ENCODE data around the gene MC1R. TPM values are rescaled to one million over a fixed set of nuclear protein-coding genes. Genes with fewer than 3 reads are reported as not detected.
"Not testable (repeated sequence)": the region's sequence is repeated elsewhere in the genome, so short reads cannot be mapped to it uniquely, and the experiment has no call there.

MC1R gene
- total RNA-seq, 2 experiments from 2014 or later = 6.7 to 6.9 TPM

DNA sequence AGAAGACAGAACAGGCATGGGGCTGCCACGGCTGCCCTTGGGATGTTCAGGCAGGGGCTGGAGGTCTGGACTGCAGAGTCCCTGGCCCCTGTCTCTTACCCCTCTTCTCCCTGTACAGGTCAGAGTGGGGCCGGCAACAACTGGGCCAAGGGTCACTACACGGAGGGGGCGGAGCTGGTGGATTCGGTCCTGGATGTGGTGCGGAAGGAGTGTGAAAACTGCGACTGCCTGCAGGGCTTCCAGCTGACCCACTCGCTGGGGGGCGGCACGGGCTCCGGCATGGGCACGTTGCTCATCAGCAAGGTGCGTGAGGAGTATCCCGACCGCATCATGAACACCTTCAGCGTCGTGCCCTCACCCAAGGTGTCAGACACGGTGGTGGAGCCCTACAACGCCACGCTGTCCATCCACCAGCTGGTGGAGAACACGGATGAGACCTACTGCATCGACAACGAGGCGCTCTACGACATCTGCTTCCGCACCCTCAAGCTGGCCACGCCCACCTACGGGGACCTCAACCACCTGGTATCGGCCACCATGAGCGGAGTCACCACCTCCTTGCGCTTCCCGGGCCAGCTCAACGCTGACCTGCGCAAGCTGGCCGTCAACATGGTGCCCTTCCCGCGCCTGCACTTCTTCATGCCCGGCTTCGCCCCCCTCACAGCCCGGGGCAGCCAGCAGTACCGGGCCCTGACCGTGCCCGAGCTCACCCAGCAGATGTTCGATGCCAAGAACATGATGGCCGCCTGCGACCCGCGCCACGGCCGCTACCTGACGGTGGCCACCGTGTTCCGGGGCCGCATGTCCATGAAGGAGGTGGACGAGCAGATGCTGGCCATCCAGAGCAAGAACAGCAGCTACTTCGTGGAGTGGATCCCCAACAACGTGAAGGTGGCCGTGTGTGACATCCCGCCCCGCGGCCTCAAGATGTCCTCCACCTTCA lies 16.2 kb downstream of the MC1R start:
- no peaks in the 10 kb centered on the region for H3K4me1 ChIP-seq (ENCODE audit: insufficient read depth, low read length)
- H3K36me3 ChIP-seq (ENCODE audit: insufficient read depth, low read length) = no peaks in the 10 kb centered on the region
- Mint-ChIP-seq H3K27me3 (peaks cover 11% of the 10 kb centered on the region), H3K4me3 (no peak overlapping the region), H3K4me1 (ENCODE audit: low read depth) (no peaks in the 10 kb centered on the region), H3K36me3 (ENCODE audit: low read depth) (no peaks in the 10 kb centered on the region), H3K27ac (no peak overlapping the region), H3K9me3 (no peaks in the 10 kb centered on the region)
- TF ChIP-seq, protein P1, sequence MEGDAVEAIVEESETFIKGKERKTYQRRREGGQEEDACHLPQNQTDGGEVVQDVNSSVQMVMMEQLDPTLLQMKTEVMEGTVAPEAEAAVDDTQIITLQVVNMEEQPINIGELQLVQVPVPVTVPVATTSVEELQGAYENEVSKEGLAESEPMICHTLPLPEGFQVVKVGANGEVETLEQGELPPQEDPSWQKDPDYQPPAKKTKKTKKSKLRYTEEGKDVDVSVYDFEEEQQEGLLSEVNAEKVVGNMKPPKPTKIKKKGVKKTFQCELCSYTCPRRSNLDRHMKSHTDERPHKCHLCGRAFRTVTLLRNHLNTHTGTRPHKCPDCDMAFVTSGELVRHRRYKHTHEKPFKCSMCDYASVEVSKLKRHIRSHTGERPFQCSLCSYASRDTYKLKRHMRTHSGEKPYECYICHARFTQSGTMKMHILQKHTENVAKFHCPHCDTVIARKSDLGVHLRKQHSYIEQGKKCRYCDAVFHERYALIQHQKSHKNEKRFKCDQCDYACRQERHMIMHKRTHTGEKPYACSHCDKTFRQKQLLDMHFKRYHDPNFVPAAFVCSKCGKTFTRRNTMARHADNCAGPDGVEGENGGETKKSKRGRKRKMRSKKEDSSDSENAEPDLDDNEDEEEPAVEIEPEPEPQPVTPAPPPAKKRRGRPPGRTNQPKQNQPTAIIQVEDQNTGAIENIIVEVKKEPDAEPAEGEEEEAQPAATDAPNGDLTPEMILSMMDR (IDR thresholded peaks at IDR 0.05) = no peak
- no peak overlapping the region for H3K4me3 ChIP-seq (ENCODE audit: low read length)
- DNase-seq (no peak), ATAC-seq (ENCODE audit: poor library complexity) (no peak)
- ChIA-PET CTCF (no interaction called here), POLR2A (no interaction called here)
- no peaks in the 10 kb centered on the region for H3K9me3 ChIP-seq (ENCODE audit: control insufficient read depth in 1 of 2, insufficient read depth in 1 of 2, low read length in 2 of 2)
- peaks cover 0 to 2% of the 10 kb centered on the region in 2 experiments for H3K27me3 ChIP-seq (ENCODE audit: control insufficient read depth in 1 of 2, insufficient read depth in 2 of 2, low read length in 2 of 2)
- intact Hi-C loops (cut with DNase I, micrococcal nuclease) = no loop called here
- H3K27ac ChIP-seq (ENCODE audit: low read depth in 1 of 2, low read length in 2 of 2) = no peak overlapping the region

DNA sequence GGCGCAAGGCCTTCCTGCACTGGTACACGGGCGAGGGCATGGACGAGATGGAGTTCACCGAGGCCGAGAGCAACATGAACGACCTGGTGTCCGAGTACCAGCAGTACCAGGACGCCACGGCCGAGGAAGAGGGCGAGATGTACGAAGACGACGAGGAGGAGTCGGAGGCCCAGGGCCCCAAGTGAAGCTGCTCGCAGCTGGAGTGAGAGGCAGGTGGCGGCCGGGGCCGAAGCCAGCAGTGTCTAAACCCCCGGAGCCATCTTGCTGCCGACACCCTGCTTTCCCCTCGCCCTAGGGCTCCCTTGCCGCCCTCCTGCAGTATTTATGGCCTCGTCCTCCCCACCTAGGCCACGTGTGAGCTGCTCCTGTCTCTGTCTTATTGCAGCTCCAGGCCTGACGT lies 17.0 kb downstream of the MC1R start:
- H3K9me3 ChIP-seq (ENCODE audit: control insufficient read depth in 1 of 2, insufficient read depth in 1 of 2, low read length in 2 of 2); H3K27me3 Mint-ChIP-seq; POLR2A ChIA-PET; H3K27ac Mint-ChIP-seq; intact Hi-C loops (cut with DNase I, micrococcal nuclease); H3K4me3 ChIP-seq (ENCODE audit: low read length); ATAC-seq (ENCODE audit: poor library complexity); DNase-seq; H3K27ac ChIP-seq (ENCODE audit: low read depth in 1 of 2, low read length in 2 of 2); H3K36me3 Mint-ChIP-seq (ENCODE audit: low read depth); H3K4me1 Mint-ChIP-seq (ENCODE audit: low read depth); CTCF ChIA-PET; H3K9me3 Mint-ChIP-seq; H3K4me3 Mint-ChIP-seq; H3K4me1 ChIP-seq (ENCODE audit: insufficient read depth, low read length); H3K36me3 ChIP-seq (ENCODE audit: insufficient read depth, low read length); H3K27me3 ChIP-seq (ENCODE audit: control insufficient read depth in 1 of 2, insufficient read depth in 2 of 2, low read length in 2 of 2): not testable (repeated sequence)

DNA sequence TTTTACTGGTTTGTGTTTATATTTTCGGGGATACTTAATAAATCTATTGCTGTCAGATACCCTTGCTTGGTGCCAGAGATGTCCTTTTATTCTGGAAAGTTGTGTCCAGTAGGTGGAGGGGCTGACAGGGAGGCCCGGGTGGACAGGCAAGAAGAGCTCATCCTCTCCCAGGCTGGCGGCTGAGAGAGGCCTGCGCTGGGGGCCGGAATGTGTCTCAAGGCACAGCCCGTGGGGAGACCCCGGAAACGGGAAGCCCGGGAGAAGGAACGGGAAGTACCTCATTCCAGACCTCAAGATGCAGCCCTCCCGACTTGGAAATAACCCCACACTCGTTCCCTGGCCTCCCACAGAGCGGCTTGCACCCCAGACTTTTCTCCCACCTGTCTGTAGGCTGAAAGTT lies 17.4 kb downstream of the MC1R start:
- POLR2A ChIA-PET = no interaction called here
- CTCF ChIA-PET = no interaction called here
- H3K27ac Mint-ChIP-seq = no peak overlapping the region

More for the DNA sequence above, 17.4 kb downstream of the MC1R start:
- Histone ChIP-seq H3K36me3 (ENCODE audit: insufficient read depth, low read length) (no peaks in the 10 kb centered on the region), H3K4me3 (ENCODE audit: low read length) (no peak overlapping the region), H3K27ac (ENCODE audit: low read depth in 1 of 2, low read length in 2 of 2) (no peak overlapping the region), H3K4me1 (ENCODE audit: insufficient read depth, low read length) (no peaks in the 10 kb centered on the region), H3K27me3 (ENCODE audit: control insufficient read depth in 1 of 2, insufficient read depth in 2 of 2, low read length in 2 of 2) (no peaks in the 10 kb centered on the region), H3K9me3 (ENCODE audit: control insufficient read depth in 1 of 2, insufficient read depth in 1 of 2, low read length in 2 of 2) (no peaks in the 10 kb centered on the region)
- TF ChIP-seq, protein P1 (IDR thresholded peaks at IDR 0.05) = no peak
- peaks cover 6% of the 10 kb centered on the region for H3K27me3 Mint-ChIP-seq
- H3K9me3 Mint-ChIP-seq = no peaks in the 10 kb centered on the region
- no peak for ATAC-seq (ENCODE audit: poor library complexity)
- no peaks in the 10 kb centered on the region for H3K36me3 Mint-ChIP-seq (ENCODE audit: low read depth)
- intact Hi-C loops (cut with DNase I, micrococcal nuclease) = no loop called here
- DNase-seq = no peak
- H3K4me3 Mint-ChIP-seq = no peak overlapping the region
- no peaks in the 10 kb centered on the region for H3K4me1 Mint-ChIP-seq (ENCODE audit: low read depth)
